Transverse colon (tissue), 4 donors: Measurements from ENCODE around the gene EXOSC1.

Source experiments
- CTCF ChIP-seq, 5 experiments: fragments of 200-600 bp in 3 of 5; fragments of 450-650 bp in 2 of 5; sonication (generic) in 3 of 5; IDR thresholded peaks; 1 replicate in 2 of 5; 2 replicates in 3 of 5; pipeline ENCODE4 v1.5.1; 2016 to 2017; ENCODE audit warnings: antibody characterized with exemption in 5 of 5, inconsistent platforms in 3 of 5, mild to moderate bottlenecking in 2 of 5, moderate library complexity in 1 of 5
- EP300 ChIP-seq: sonication (generic); formaldehyde crosslinking; IDR thresholded peaks from one replicate; pipeline ENCODE4 v1.6.1; 2017; ENCODE audit warnings: antibody characterized with exemption, low read depth
- POLR2A ChIP-seq: fragments of 450-650 bp; IDR thresholded peaks from one replicate; pipeline ENCODE4 v1.6.1; 2016; ENCODE audit warnings: antibody characterized with exemption, mild to moderate bottlenecking, moderate library complexity
- POLR2AphosphoS5 ChIP-seq, 3 donors: sonication (generic); formaldehyde crosslinking; IDR thresholded peaks; one replicate each; pipeline ENCODE4 v1.6.1; 2016; ENCODE audit warnings: antibody characterized with exemption in 3 of 3

GRCh38 chr10:97426776-97427570, 18.8 kb downstream of the EXOSC1 start:
- TF ChIP-seq CTCF (IDR thresholded peaks at IDR 0.05): no peak
- TF ChIP-seq POLR2A: no peak
- TF ChIP-seq POLR2AphosphoS5 (IDR thresholded peaks at IDR 0.05): no peak
- no peak for TF ChIP-seq EP300
